ENCODE results near the gene SFT2D3. TPM values are rescaled to one million over a fixed set of nuclear protein-coding genes. Genes with fewer than 3 reads are reported as not detected.

SFT2D3 gene
- total and polyA plus RNA-seq, 2 of the 13 experiments (the other 11 are each of a cell fraction or from before 2014, with no cell fraction given): 8.3 to 9.4 TPM

DNA sequence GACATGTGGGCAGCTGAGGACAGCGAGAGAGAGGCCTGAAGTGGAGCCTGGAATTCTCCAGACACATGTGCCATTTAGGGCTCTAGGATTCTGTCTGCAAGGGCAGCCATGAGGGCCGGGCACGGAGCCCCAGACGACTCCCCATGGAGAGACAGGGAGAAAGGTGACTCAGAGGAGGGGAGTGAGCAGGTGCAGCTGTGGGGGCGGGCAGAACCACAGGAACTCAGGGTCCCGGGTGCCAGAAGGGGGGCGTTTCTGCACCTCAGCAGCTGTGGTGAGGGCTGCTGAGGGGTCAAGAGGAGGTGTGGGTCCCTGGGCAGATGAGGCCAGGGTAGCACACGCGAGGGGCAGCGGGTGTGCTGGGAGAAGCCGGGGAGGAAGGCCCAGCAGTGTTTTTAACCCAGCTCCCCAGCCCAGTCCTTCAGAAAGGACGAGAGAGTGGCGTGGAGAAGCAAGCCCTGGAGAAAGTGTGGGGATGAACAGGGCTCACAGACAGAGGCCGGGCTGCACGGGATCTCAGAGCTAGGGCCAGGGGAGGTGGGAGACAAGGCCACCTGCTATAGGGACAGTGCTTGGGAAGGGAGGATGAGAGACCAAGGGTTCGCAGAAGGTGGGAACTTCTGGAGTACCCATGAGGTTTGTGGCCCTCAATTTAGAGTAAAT lies 47.7 kb upstream of the SFT2D3 start:
- H3K4me1 ChIP-seq (ENCODE audit: insufficient read depth, low read length): peaks cover 36% of the 10 kb centered on the region
- ChIA-PET POLR2A (no interaction called here), CTCF (ENCODE audit: low intra/inter-chr PET ratio, low total read pairs) (no interaction called here)

DNA sequence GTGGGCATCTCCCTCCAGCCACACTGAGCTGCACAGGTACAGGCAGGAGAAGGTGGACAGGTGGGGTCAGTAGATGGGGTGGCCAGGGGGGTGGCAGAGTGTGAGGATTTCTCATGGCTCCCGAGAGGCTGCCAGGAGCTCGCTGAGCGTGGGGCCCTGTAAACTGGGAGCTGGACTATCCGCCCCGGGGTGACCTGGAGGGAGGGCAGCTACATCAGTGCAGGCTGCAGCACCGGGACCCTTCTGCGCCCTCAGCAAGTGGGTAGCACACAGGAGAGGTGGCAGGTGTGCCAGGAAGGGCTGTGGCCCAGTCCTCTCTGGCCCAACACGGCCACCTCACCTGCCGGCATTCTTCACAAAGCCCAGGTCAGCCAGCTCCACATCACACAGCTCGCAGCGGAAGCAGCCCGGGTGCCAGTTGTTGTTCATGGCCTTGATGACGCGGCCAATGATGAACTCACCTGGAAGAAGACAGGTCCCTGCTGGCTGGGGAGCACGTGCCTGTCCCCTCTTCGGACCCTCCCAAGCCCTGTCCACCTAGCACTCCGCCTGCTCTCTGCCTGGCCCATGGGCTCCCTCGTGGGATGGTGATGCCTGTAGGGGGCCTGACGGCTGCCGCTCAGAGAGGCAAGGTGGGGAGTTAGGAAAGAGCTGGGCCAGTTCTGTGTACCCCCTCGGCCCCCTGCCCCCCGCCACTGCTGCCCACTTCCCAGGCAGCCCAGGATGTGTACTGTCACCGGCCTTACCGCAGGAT lies 47.0 kb upstream of the SFT2D3 start:
- in situ Hi-C loops (cut with HindIII; ENCODE audit: extremely low pct_ligation_motif_present, low pct_unique_long_range_greater_than_20kb): no loop called here
- 49% methylated on average over 24 of the region's 24 CpGs for WGBS (ENCODE audit: low lambda C conversion rate)
- intact Hi-C loops (cut with micrococcal nuclease; ENCODE audit: unreplicated experiment): no loop called here

More for the DNA sequence above, 47.7 kb upstream of the SFT2D3 start:
- WGBS (ENCODE audit: low lambda C conversion rate): 37% methylated on average over 16 of the region's 16 CpGs
- ATAC-seq (no peak), FAIRE-seq (no peak), DNase-seq (ENCODE audit: low spot score) (no peak)
- TF ChIP-seq RXRA (CRISPR knock-in tag; IDR thresholded peaks at IDR 0.05) (0 out of 2 replicates have a peak, but pooled peaks have one; percentile 0), NONO (IDR thresholded peaks at IDR 0.05) (no peak), NONO (CRISPR knock-in tag; conservative IDR thresholded peaks at IDR 0.05) (no peak), KAT2B (IDR thresholded peaks at IDR 0.05; ENCODE audit: borderline replicate concordance, low read depth, low read length) (no peak)
- H3K4me2 ChIP-seq (ENCODE audit: low read depth, low read length): no peak overlapping the region
- H3K36me3 ChIP-seq (replicated peaks in 1 of 2; ENCODE audit: control insufficient read depth in 1 of 2, insufficient read depth in 2 of 2, low read length in 2 of 2): no peaks in the 10 kb centered on the region
- H2AFZ ChIP-seq (ENCODE audit: low read length): no peak overlapping the region
- no peaks in the 10 kb centered on the region for H4K20me1 ChIP-seq (ENCODE audit: insufficient read depth, low read length)
- intact Hi-C loops (cut with micrococcal nuclease; ENCODE audit: unreplicated experiment): no loop called here
- peaks cover 6 to 61% of the 10 kb centered on the region in 2 experiments for H3K27me3 ChIP-seq (ENCODE audit: control insufficient read depth in 1 of 2, insufficient read depth in 2 of 2, low read length in 2 of 2)
- no peak overlapping the region for H3K9ac ChIP-seq (ENCODE audit: insufficient read depth, low read depth, low read length)
- H3K79me2 ChIP-seq (ENCODE audit: insufficient read depth, low read length): no peaks in the 10 kb centered on the region
- in situ Hi-C loops (cut with HindIII; ENCODE audit: extremely low pct_ligation_motif_present, low pct_unique_long_range_greater_than_20kb): no loop called here
- H3K9me3 ChIP-seq (ENCODE audit: low read length): no peaks in the 10 kb centered on the region
- no peak overlapping the region for H3K27ac ChIP-seq (ENCODE audit: extremely low read length, insufficient read depth, low read length)
- no TSS peak for BruUV-seq (replicated peaks)
- no peak overlapping the region for H3K4me3 ChIP-seq (replicated peaks in 1 of 3; ENCODE audit: insufficient read depth in 1 of 3, low read depth in 2 of 3, low read length in 3 of 3)

More for the DNA sequence above, 47.0 kb upstream of the SFT2D3 start:
- FAIRE-seq: no peak
- POLR2A ChIA-PET: no interaction called here
- Histone ChIP-seq H3K4me1 (ENCODE audit: insufficient read depth, low read length) (peaks cover 34% of the 10 kb centered on the region), H3K9ac (ENCODE audit: insufficient read depth, low read depth, low read length) (no peak overlapping the region), H3K79me2 (ENCODE audit: insufficient read depth, low read length) (no peaks in the 10 kb centered on the region), H3K9me3 (ENCODE audit: low read length) (no peaks in the 10 kb centered on the region), H4K20me1 (ENCODE audit: insufficient read depth, low read length) (no peaks in the 10 kb centered on the region), H3K4me2 (ENCODE audit: low read depth, low read length) (no peak overlapping the region), H3K27ac (ENCODE audit: extremely low read length, insufficient read depth, low read length) (no peak overlapping the region), H3K27me3 (ENCODE audit: control insufficient read depth in 1 of 2, insufficient read depth in 2 of 2, low read length in 2 of 2) (peaks cover 6 to 66% of the 10 kb centered on the region in 2 experiments), H3K4me3 (replicated peaks in 1 of 3; ENCODE audit: insufficient read depth in 1 of 3, low read depth in 2 of 3, low read length in 3 of 3) (no peak overlapping the region), H3K36me3 (replicated peaks in 1 of 2; ENCODE audit: control insufficient read depth in 1 of 2, insufficient read depth in 2 of 2, low read length in 2 of 2) (no peaks in the 10 kb centered on the region), H2AFZ (ENCODE audit: low read length) (no peak overlapping the region)
- DNase-seq (ENCODE audit: low spot score): no peak
- TF ChIP-seq FOXA1 (IDR thresholded peaks at IDR 0.05): no peak
- TF ChIP-seq FOXA1 (CRISPR knock-in tag; IDR thresholded peaks at IDR 0.05): no peak
- TF ChIP-seq CREB1 (IDR thresholded peaks at IDR 0.05): peak; percentile 65; the same call in 1 of the 2 replicates
- no peak for TF ChIP-seq CREB1 (CRISPR knock-in tag; IDR thresholded peaks at IDR 0.05)
- TF ChIP-seq CCAR2 (optimal IDR thresholded peaks at IDR 0.05; ENCODE audit: low read depth, low read length): no peak
- CTCF ChIA-PET (ENCODE audit: low intra/inter-chr PET ratio, low total read pairs): no interaction called here
- no TSS peak for BruUV-seq (replicated peaks)
- no peak for ATAC-seq

Measured in HepG2 (cell line).